Neural progenitor cell (in vitro differentiated cells): ENCODE measurements around the gene DCTPP1. TPM values are rescaled to one million over a fixed set of nuclear protein-coding genes. Genes with fewer than 3 reads are reported as not detected.

Experiments
- DNase-seq: peaks from one replicate; pipeline ENCODE4 v3.0.0-alpha.2; 2016; ENCODE audit warnings: low spot score
- H2AFZ ChIP-seq: fragments of 200-600 bp; sonication (generic); replicated peaks from 2 replicates; pipeline ENCODE4 v1.6.1; 2016; ENCODE audit warnings: antibody characterized with exemption
- H3F3A ChIP-seq: fragments of 200-600 bp; sonication (generic); 2 replicates; pipeline ENCODE4 v1.6.1; 2016; ENCODE audit warnings: antibody characterized with exemption, low read depth
- H3K27ac ChIP-seq: fragments of 200-600 bp; sonication (generic); 2 replicates; pipeline ENCODE4 v1.5.1; 2016; ENCODE audit warnings: mild to moderate bottlenecking
- H3K27me3 ChIP-seq: fragments of 200-600 bp; sonication (generic); 2 replicates; pipeline ENCODE4 v1.6.1; 2016; ENCODE audit warnings: mild to moderate bottlenecking, moderate library complexity
- H3K36me3 ChIP-seq: fragments of 200-600 bp; sonication (generic); 2 replicates; pipeline ENCODE4 v1.5.1; 2016
- H3K4me1 ChIP-seq: fragments of 200-600 bp; sonication (generic); 2 replicates; pipeline ENCODE4 v1.6.1; 2016; ENCODE audit warnings: mixed run types
- H3K4me2 ChIP-seq: fragments of 200-600 bp; sonication (generic); 2 replicates; pipeline ENCODE4 v1.6.1; 2016
- H3K4me3 ChIP-seq: fragments of 200-600 bp; sonication (generic); 2 replicates; pipeline ENCODE4 v1.5.1; 2016
- H3K79me2 ChIP-seq: fragments of 200-600 bp; sonication (generic); 2 replicates; pipeline ENCODE4 v1.6.1; 2016; ENCODE audit warnings: low read depth
- H3K9ac ChIP-seq: fragments of 200-600 bp; sonication (generic); 2 replicates; pipeline ENCODE4 v1.6.1; 2016
- H3K9me3 ChIP-seq: fragments of 200-600 bp; sonication (generic); 2 replicates; pipeline ENCODE4 v1.5.1; 2016; ENCODE audit warnings: low read depth
- H4K20me1 ChIP-seq: fragments of 200-600 bp; sonication (generic); 2 replicates; pipeline ENCODE4 v1.6.1; 2016; ENCODE audit warnings: low read depth
- H3K27ac Mint-ChIP-seq: 3 replicates; pipeline ENCODE4 v1.8.0; 2021; ENCODE audit warnings: mixed read lengths
- H3K27me3 Mint-ChIP-seq: 2 replicates; pipeline ENCODE4 v1.8.0; 2022; ENCODE audit warnings: low read depth, mild to moderate bottlenecking, inconsistent platforms, moderate library complexity, mixed read lengths; ENCODE audit not compliant: insufficient read depth
- H3K36me3 Mint-ChIP-seq: 3 replicates; pipeline ENCODE4 v1.8.0; 2021; ENCODE audit warnings: mixed read lengths
- H3K4me1 Mint-ChIP-seq: 3 replicates; pipeline ENCODE4 v1.8.0; 2021; ENCODE audit warnings: mixed read lengths
- H3K4me3 Mint-ChIP-seq: 3 replicates; pipeline ENCODE4 v1.8.0; 2021; ENCODE audit warnings: mild to moderate bottlenecking, moderate library complexity, mixed read lengths
- H3K9me3 Mint-ChIP-seq: 3 replicates; pipeline ENCODE4 v1.8.0; 2020; ENCODE audit warnings: mixed read lengths
- EZH2 ChIP-seq: fragments of 200-600 bp; sonication (generic); IDR thresholded peaks from 2 replicates; pipeline ENCODE4 v1.6.1; 2017; ENCODE audit warnings: antibody characterized with exemption, mild to moderate bottlenecking, moderate library complexity
- EZH2phosphoT487 ChIP-seq: fragments of 200-600 bp; sonication (generic); IDR thresholded peaks from 2 replicates; pipeline ENCODE4 v1.6.1; 2017; ENCODE audit warnings: antibody characterized with exemption
- total RNA-seq: library from RNA; depleted of rRNA; stranded (reverse); fragments of >200 nt; gene quantifications from 2 replicates; pipeline ENCODE4 v1.2.3, GENCODE V29; 2015; ENCODE audit warnings: low replicate concordance
- TF ChIP-seq, protein P1 (sequence below): fragments of 200-600 bp; sonication (generic); IDR thresholded peaks from 2 replicates; pipeline ENCODE4 v1.5.1; 2017; ENCODE audit warnings: antibody characterized with exemption, mild to moderate bottlenecking

The DCTPP1 gene
- total RNA-seq, 1 donor from 2014 or later = 30.4 TPM

DNA sequence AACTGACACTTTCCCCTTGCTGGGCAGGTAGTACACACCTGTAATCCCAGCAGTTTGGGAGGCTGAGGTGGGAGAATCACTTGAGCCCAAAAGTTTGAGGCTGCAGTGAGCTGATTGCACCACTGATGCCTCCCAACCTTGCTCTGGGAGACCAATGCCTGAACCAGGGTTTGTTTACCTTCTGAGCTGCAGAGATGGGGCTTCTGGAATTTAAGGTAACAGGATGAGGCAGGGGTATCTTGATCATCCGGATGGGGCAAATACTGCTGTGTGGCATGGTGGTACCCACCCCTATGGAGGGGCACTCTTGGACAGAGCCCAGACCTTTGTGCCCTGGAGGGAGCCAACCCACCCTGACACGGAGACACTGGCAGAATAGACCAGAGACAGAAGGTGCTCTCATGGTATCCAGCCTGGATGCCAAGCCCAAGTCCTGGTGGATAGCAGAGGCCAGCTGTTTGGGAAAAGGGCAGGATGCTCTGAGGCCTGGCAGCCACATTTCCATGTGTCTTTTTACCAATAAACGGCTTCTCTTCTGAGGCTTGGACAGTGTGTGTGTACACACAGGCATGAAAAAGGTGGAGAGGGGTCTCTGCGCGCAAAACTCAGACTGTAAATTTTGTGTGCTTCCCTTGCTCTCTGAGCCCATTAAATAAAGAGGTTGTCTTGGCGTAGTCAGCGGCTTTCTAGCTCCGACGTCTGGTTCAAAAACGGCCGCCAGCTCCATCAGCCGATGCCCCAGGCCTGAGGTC lies 30.2 kb downstream of the DCTPP1 start:
- Histone ChIP-seq H3K4me2 (peak overlapping the region; percentile 82), H3K4me3 (peak overlapping the region; percentile 45), H3K27me3 (no peaks in the 10 kb centered on the region), H2AFZ (no peak overlapping the region), H3K27ac (peak overlapping the region; percentile 96), H3K9ac (peak overlapping the region; percentile 21), H3K36me3 (no peaks in the 10 kb centered on the region), H3F3A (peaks cover 78% of the 10 kb centered on the region), H4K20me1 (peaks cover 40% of the 10 kb centered on the region), H3K79me2 (peaks cover 37% of the 10 kb centered on the region), H3K9me3 (no peaks in the 10 kb centered on the region), H3K4me1 (peaks cover 36% of the 10 kb centered on the region)
- Mint-ChIP-seq H3K9me3 (no peaks in the 10 kb centered on the region), H3K27ac (peak overlapping the region; percentile 100), H3K27me3 (peaks cover 21% of the 10 kb centered on the region), H3K4me1 (peaks cover 39% of the 10 kb centered on the region), H3K4me3 (peak overlapping the region; percentile 86), H3K36me3 (peaks cover 5% of the 10 kb centered on the region)
- TF ChIP-seq EZH2phosphoT487 (no peak), EZH2 (no peak)
- TF ChIP-seq, protein P1, sequence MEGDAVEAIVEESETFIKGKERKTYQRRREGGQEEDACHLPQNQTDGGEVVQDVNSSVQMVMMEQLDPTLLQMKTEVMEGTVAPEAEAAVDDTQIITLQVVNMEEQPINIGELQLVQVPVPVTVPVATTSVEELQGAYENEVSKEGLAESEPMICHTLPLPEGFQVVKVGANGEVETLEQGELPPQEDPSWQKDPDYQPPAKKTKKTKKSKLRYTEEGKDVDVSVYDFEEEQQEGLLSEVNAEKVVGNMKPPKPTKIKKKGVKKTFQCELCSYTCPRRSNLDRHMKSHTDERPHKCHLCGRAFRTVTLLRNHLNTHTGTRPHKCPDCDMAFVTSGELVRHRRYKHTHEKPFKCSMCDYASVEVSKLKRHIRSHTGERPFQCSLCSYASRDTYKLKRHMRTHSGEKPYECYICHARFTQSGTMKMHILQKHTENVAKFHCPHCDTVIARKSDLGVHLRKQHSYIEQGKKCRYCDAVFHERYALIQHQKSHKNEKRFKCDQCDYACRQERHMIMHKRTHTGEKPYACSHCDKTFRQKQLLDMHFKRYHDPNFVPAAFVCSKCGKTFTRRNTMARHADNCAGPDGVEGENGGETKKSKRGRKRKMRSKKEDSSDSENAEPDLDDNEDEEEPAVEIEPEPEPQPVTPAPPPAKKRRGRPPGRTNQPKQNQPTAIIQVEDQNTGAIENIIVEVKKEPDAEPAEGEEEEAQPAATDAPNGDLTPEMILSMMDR = no peak
- no peak for DNase-seq

DNA sequence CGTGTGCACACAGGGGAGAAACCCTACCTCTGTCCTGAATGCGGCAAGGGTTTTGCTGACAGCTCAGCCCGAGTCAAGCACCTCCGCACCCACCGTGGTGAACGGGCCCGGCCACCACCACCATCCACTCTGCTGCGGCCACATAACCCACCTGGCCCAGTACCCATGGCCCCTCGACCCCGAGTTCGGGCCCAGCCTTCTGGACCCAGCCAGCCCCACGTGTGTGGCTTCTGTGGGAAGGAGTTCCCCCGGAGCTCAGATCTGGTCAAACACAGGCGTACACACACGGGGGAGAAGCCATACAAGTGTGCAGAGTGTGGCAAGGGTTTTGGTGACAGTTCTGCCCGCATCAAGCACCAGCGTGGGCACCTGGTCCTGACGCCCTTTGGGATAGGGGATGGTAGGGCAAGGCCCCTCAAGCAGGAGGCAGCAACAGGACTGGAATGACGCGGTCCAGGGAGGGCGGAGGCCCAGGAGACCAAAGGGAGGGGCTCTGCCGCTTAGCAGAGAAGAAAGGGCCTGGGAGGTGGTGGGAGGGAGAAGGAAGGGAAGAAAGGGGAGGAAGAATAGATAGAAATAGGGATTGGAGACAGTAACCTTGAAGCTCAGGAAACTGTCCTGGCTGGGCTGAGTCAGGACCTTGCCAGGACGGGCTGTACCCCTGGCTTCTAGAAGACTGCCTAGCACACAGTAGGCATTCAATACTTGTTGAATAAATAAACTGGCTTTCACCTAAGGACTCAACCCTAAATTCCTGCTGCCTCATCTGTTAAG lies 31.0 kb downstream of the DCTPP1 start:
- no peaks in the 10 kb centered on the region for H3K9me3 Mint-ChIP-seq
- H3K9ac ChIP-seq = no peak overlapping the region
- TF ChIP-seq, protein P1 = no peak
- no peak for TF ChIP-seq EZH2
- no peak for TF ChIP-seq EZH2phosphoT487
- H2AFZ ChIP-seq = no peak overlapping the region
- H3K4me1 Mint-ChIP-seq = peaks cover 47% of the 10 kb centered on the region
- H3K4me3 Mint-ChIP-seq = peak overlapping the region; percentile 86
- peaks cover 37% of the 10 kb centered on the region for H3K79me2 ChIP-seq
- H4K20me1 ChIP-seq = peaks cover 40% of the 10 kb centered on the region
- H3K27ac Mint-ChIP-seq = peak overlapping the region; percentile 100
- H3K27me3 Mint-ChIP-seq = peaks cover 22% of the 10 kb centered on the region
- H3K4me3 ChIP-seq = no peak overlapping the region
- no peaks in the 10 kb centered on the region for H3K9me3 ChIP-seq
- H3K4me2 ChIP-seq = peak overlapping the region; percentile 82
- peaks cover 38% of the 10 kb centered on the region for H3K4me1 ChIP-seq
- H3K36me3 Mint-ChIP-seq = peaks cover 5% of the 10 kb centered on the region
- peaks cover 82% of the 10 kb centered on the region for H3F3A ChIP-seq
- peak overlapping the region; percentile 96 for H3K27ac ChIP-seq
- H3K27me3 ChIP-seq = no peaks in the 10 kb centered on the region
- no peaks in the 10 kb centered on the region for H3K36me3 ChIP-seq
- DNase-seq = peak; percentile 54

DNA sequence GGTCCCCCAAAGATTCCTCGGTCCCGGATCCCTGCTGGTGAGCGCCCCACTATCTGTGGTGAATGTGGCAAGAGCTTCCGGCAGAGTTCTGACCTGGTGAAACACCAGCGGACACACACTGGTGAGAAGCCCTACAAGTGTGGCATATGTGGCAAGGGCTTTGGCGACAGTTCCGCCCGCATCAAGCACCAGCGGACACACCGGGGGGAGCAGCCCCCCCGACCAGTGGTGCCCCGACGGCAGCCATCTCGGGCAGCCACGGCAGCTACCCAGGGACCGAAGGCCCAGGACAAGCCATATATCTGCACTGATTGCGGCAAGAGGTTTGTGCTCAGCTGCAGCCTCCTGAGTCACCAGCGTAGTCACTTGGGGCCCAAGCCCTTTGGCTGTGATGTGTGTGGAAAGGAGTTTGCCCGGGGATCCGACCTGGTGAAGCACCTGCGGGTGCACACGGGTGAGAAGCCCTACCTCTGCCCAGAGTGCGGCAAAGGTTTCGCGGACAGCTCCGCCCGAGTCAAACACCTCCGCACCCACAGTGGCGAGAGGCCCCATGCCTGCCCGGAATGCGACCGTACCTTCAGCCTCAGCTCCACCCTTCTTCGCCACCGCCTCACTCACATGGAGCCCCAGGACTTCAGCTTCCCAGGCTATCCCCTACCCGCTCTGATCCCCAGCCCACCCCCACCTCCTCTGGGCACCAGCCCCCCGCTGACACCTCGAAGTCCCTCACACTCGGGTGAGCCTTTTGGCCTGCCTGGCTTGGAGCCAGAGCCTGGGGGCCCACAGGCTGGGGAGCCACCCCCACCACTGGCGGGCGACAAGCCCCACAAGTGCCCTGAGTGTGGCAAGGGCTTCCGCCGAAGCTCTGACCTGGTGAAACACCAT lies 31.8 kb downstream of the DCTPP1 start:
- peaks cover 42% of the 10 kb centered on the region for H3K4me1 ChIP-seq
- peak overlapping the region; percentile 86 for H3K4me3 Mint-ChIP-seq

More for the DNA sequence above, 31.8 kb downstream of the DCTPP1 start:
- Mint-ChIP-seq H3K4me1 (peaks cover 52% of the 10 kb centered on the region), H3K27ac (no peak overlapping the region), H3K27me3 (peaks cover 24% of the 10 kb centered on the region), H3K36me3 (peaks cover 5% of the 10 kb centered on the region), H3K9me3 (no peaks in the 10 kb centered on the region)
- Histone ChIP-seq H3K27ac (no peak overlapping the region), H3K4me2 (no peak overlapping the region), H3K79me2 (peaks cover 42% of the 10 kb centered on the region), H3F3A (peaks cover 89% of the 10 kb centered on the region), H3K9me3 (no peaks in the 10 kb centered on the region), H3K9ac (no peak overlapping the region), H2AFZ (no peak overlapping the region), H3K27me3 (no peaks in the 10 kb centered on the region), H3K36me3 (no peaks in the 10 kb centered on the region), H3K4me3 (no peak overlapping the region), H4K20me1 (peaks cover 40% of the 10 kb centered on the region)
- no peak for TF ChIP-seq EZH2phosphoT487
- no peak for DNase-seq
